B cell (primary cell): ENCODE results near the gene WDR5. TPM values are rescaled to one million over a fixed set of nuclear protein-coding genes. Genes with fewer than 3 reads are reported as not detected.

ENCODE experiments used
- ATAC-seq: fragments of 200-7000 bp; cut with Tn5 transposase; one replicate; pipeline ENCODE4 v1.10.0; 2021; ENCODE audit warnings: low read depth, mild to moderate bottlenecking, moderate number of reproducible peaks, moderate library complexity
- CTCF ChIA-PET: fragments of 350-600 bp; sonication (Branson Sonifier 250); formaldehyde crosslinking; loops from one replicate; lab custom pipeline; 2021; ENCODE audit warnings: antibody characterized with exemption, inconsistent platforms; lab: Charles Lee
- POLR2A ChIA-PET: fragments of 350-600 bp; sonication (Branson Sonifier 250); formaldehyde crosslinking; loops from one replicate; lab custom pipeline; 2021; ENCODE audit warnings: antibody characterized with exemption; lab: Charles Lee
- DNase-seq: peaks from one replicate; pipeline ENCODE4 v3.0.0; 2013
- H2AFZ ChIP-seq: 2 replicates; pipeline ENCODE4 v1.6.1; 2012; ENCODE audit warnings: mild to moderate bottlenecking, low read depth, low read length; ENCODE audit not compliant: insufficient read depth, poor library complexity, severe bottlenecking
- H3K27ac ChIP-seq, 2 donors: 1 replicate in 1 of 2; 2 replicates in 1 of 2; pipeline ENCODE4 v1.5.1; 2012 to 2013; ENCODE audit warnings: low read length in 2 of 2, mild to moderate bottlenecking in 2 of 2, moderate library complexity in 1 of 2
- H3K27me3 ChIP-seq, 4 experiments: fragments of 200-600 bp in 1 of 4; sonication (generic) in 1 of 4; replicated peaks in 1 of 4; 1 replicate in 2 of 4; 2 replicates in 2 of 4; pipeline versions ENCODE4 v1.6.1 to v1.7.0; 2013 to 2016; ENCODE audit warnings: low read length in 3 of 4, mild to moderate bottlenecking in 2 of 4, mixed read lengths in 1 of 4, moderate library complexity in 1 of 4; ENCODE audit not compliant: insufficient read depth in 4 of 4, control insufficient read depth in 3 of 4; ENCODE audit errors: control extremely low read depth in 1 of 4
- H3K36me3 ChIP-seq, 2 experiments: replicated peaks in 1 of 2; 1 replicate in 1 of 2; 2 replicates in 1 of 2; pipeline versions ENCODE4 v1.6.1 to v1.7.1; 2013; ENCODE audit warnings: low read length in 1 of 2; ENCODE audit not compliant: insufficient read depth in 2 of 2, control insufficient read depth in 1 of 2; ENCODE audit errors: control extremely low read depth in 1 of 2, extremely low read depth in 1 of 2
- H3K4me1 ChIP-seq, 2 donors: fragments of 200-600 bp in 1 of 2; sonication (generic) in 1 of 2; 1 replicate in 1 of 2; 2 replicates in 1 of 2; pipeline versions ENCODE4 v1.5.1 to v1.6.1; 2013 to 2017; ENCODE audit warnings: low read length in 2 of 2; ENCODE audit not compliant: control insufficient read depth in 2 of 2, insufficient read depth in 2 of 2
- H3K4me2 ChIP-seq: replicated peaks from 2 replicates; pipeline ENCODE3; 2012; ENCODE audit warnings: mild to moderate bottlenecking, low read depth, low read length; ENCODE audit not compliant: poor library complexity, severe bottlenecking
- H3K4me3 ChIP-seq, 5 experiments: fragments of 200-600 bp in 1 of 5; sonication (generic) in 1 of 5; 1 replicate in 3 of 5; 2 replicates in 2 of 5; pipeline versions ENCODE4 v1.5.1 to v1.7.0; 2011 to 2016; ENCODE audit warnings: low read length in 4 of 5, mild to moderate bottlenecking in 4 of 5, low read depth in 2 of 5, control low read depth in 1 of 5, moderate library complexity in 1 of 5; ENCODE audit not compliant: insufficient read depth in 1 of 5; ENCODE audit errors: control extremely low read depth in 1 of 5, extremely low read depth in 1 of 5
- H3K79me2 ChIP-seq: fragments of 200-600 bp; sonication (generic); one replicate; pipeline ENCODE4 v1.6.0; 2016; ENCODE audit warnings: low read length; ENCODE audit not compliant: control insufficient read depth, insufficient read depth
- H3K9ac ChIP-seq: fragments of 200-600 bp; sonication (generic); 2 replicates; pipeline ENCODE4 v1.6.1; 2017; ENCODE audit warnings: mild to moderate bottlenecking, low read length, moderate library complexity
- H3K9me3 ChIP-seq, 3 donors: one replicate each; pipeline versions ENCODE4 v1.6.1 to v1.7.1; 2013; ENCODE audit warnings: low read length in 2 of 3; ENCODE audit not compliant: control insufficient read depth in 2 of 3, insufficient read depth in 1 of 3; ENCODE audit errors: control extremely low read depth in 1 of 3
- H4K20me1 ChIP-seq: 2 replicates; pipeline ENCODE4 v1.6.0; 2012; ENCODE audit warnings: mild to moderate bottlenecking, low read length; ENCODE audit not compliant: insufficient read depth, control insufficient read depth, poor library complexity, severe bottlenecking
- H3K27ac Mint-ChIP-seq: one replicate; pipeline ENCODE4 v1.8.0; 2021; ENCODE audit warnings: mixed read lengths
- H3K27me3 Mint-ChIP-seq: one replicate; pipeline ENCODE4 v1.8.0; 2021; ENCODE audit warnings: mixed read lengths
- H3K4me1 Mint-ChIP-seq: one replicate; pipeline ENCODE4 v1.8.0; 2021; ENCODE audit warnings: mixed read lengths
- H3K4me3 Mint-ChIP-seq: one replicate; pipeline ENCODE4 v1.8.0; 2021; ENCODE audit warnings: mixed read lengths
- H3K9me3 Mint-ChIP-seq: one replicate; pipeline ENCODE4 v1.8.0; 2022; ENCODE audit warnings: mixed read lengths; ENCODE audit not compliant: insufficient read depth
- EZH2 ChIP-seq: IDR thresholded peaks from 2 replicates; pipeline ENCODE4 v1.6.1; 2012; ENCODE audit warnings: borderline replicate concordance, low read depth, mild to moderate bottlenecking, moderate library complexity, low read length; ENCODE audit not compliant: insufficient read depth, poor library complexity, severe bottlenecking
- WGBS: methylation state at CpG from one replicate; pipeline ENCODE4 v1.1.5; 2013; ENCODE audit warnings: missing lambda C conversion rate; ENCODE audit not compliant: insufficient coverage; 5-methylcytosine and 5-hydroxymethylcytosine counted together
- intact Hi-C: fragments of 100-400 bp; cut with micrococcal nuclease; formaldehyde crosslinking; loops from one replicate; pipeline ENCODE4 v1.10.0; 2022
- polyA plus RNA-seq: library from polyadenylated mRNA; depleted of rRNA; stranded (reverse); fragments of >200 nt; gene quantifications from 2 replicates; pipeline ENCODE4 v1.2.3, GENCODE V29; 2012
- total RNA-seq, 2 donors: library from RNA; stranded (reverse); fragments of 120-200 nt in 1 of 2; gene quantifications; 1 replicate in 1 of 2; 2 replicates in 1 of 2; pipeline versions ENCODE4 v1.2.3 to v1.2.4, GENCODE V29; 2013 to 2022
- TF ChIP-seq, protein P1 (sequence below): fragments of 200-600 bp; IDR thresholded peaks from one replicate; pipeline ENCODE4 v1.8.0; 2022; ENCODE audit warnings: antibody characterized with exemption, mild to moderate bottlenecking

Gene WDR5
- total and polyA plus RNA-seq, 2 donors (not counting 1 experiment from before 2014, with no cell fraction given) = 18.0 to 23.8 TPM

DNA sequence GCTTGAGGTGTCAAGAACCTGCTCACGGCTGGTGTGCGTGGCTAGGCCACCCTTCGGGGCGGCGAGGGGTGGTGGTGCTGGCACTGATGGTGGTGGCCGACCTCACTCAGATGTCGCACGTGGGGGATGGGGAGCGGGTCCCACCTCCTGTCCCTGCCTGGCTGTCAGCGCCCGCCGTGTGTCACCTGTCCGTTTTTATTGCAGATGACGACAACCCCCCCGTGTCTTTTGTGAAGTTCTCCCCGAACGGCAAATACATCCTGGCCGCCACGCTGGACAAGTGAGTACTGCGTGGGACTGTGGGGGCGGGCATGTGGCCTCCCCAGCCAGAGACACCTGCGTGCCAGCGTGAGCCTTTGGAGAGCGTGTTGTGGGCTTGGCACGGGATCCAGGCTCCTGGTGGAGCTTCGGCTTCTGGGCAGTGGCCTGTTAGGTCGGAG, 18.4 kb downstream of the WDR5 start:
- WGBS = 98% methylated on average over 27 of the region's 27 CpGs
- no peak for ATAC-seq
- Mint-ChIP-seq H3K4me1 (no peaks in the 10 kb centered on the region), H3K4me3 (no peak overlapping the region), H3K27ac (no peak overlapping the region), H3K27me3 (no peaks in the 10 kb centered on the region), H3K9me3 (no peaks in the 10 kb centered on the region)
- Histone ChIP-seq H3K4me2 (no peak overlapping the region), H3K36me3 (peaks cover 1 to 58% of the 10 kb centered on the region in 2 experiments), H3K9ac (no peak overlapping the region), H3K4me1 (no peaks in the 10 kb centered on the region), H4K20me1 (no peaks in the 10 kb centered on the region), H3K27ac (no peak overlapping the region), H3K27me3 (no peaks in the 10 kb centered on the region), H3K4me3 (no peak overlapping the region), H2AFZ (no peak overlapping the region), H3K79me2 (no peaks in the 10 kb centered on the region), H3K9me3 (no peaks in the 10 kb centered on the region)
- ChIA-PET POLR2A (no interaction called here), CTCF (no interaction called here)
- DNase-seq = no peak
- intact Hi-C loops = no loop called here
- TF ChIP-seq, protein P1, sequence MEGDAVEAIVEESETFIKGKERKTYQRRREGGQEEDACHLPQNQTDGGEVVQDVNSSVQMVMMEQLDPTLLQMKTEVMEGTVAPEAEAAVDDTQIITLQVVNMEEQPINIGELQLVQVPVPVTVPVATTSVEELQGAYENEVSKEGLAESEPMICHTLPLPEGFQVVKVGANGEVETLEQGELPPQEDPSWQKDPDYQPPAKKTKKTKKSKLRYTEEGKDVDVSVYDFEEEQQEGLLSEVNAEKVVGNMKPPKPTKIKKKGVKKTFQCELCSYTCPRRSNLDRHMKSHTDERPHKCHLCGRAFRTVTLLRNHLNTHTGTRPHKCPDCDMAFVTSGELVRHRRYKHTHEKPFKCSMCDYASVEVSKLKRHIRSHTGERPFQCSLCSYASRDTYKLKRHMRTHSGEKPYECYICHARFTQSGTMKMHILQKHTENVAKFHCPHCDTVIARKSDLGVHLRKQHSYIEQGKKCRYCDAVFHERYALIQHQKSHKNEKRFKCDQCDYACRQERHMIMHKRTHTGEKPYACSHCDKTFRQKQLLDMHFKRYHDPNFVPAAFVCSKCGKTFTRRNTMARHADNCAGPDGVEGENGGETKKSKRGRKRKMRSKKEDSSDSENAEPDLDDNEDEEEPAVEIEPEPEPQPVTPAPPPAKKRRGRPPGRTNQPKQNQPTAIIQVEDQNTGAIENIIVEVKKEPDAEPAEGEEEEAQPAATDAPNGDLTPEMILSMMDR = no peak
- no peak for TF ChIP-seq EZH2

DNA sequence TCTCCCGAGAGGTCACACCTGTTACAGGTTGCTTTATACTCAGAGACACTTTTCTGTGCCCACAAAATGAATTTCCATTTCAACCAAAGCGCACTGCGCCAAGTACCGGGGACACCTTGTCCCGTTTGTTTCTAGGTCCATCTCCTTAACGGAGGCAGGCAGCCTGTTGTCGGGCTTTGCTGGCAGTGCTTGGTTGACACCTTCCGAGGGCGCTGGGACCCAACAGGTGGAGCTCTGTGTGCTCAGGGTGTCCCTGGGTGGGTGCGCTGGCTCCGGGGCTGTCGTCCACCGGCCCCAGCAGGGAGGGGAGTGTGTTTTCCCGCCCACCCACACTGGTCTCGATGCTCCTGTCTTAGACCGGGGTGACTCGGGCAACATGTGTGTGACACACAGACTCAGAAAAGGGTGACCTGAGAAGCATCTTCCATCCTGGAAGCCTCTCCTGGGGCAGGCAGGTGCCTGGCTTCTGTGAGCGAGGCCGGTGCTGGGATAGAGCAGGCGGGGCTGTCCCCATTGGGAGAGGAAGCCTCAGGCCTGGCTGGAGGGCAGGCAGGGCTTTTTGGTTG, 20.0 kb downstream of the WDR5 start:
- Histone ChIP-seq H3K9ac (no peak overlapping the region), H3K4me3 (no peak overlapping the region), H3K79me2 (no peaks in the 10 kb centered on the region), H3K27ac (no peak overlapping the region), H3K4me1 (no peaks in the 10 kb centered on the region), H3K9me3 (no peaks in the 10 kb centered on the region), H3K36me3 (peaks cover 1 to 44% of the 10 kb centered on the region in 2 experiments), H3K4me2 (no peak overlapping the region), H4K20me1 (no peaks in the 10 kb centered on the region), H2AFZ (no peak overlapping the region), H3K27me3 (no peaks in the 10 kb centered on the region)
- H3K9me3 Mint-ChIP-seq = no peaks in the 10 kb centered on the region
- intact Hi-C loops = no loop called here
- no peak overlapping the region for H3K4me3 Mint-ChIP-seq
- no peaks in the 10 kb centered on the region for H3K27me3 Mint-ChIP-seq
- 99% methylated on average over 19 of the region's 20 CpGs for WGBS
- ChIA-PET CTCF (no interaction called here), POLR2A (no interaction called here)
- no peak for DNase-seq
- TF ChIP-seq EZH2 = no peak
- TF ChIP-seq, protein P1 = no peak
- no peak overlapping the region for H3K27ac Mint-ChIP-seq
- no peaks in the 10 kb centered on the region for H3K4me1 Mint-ChIP-seq
- no peak for ATAC-seq
